ENCODE results near the gene OR9A4.

Gene OR9A4

GRCh38 chr7:141949021-141949420, 32.8 kb downstream of the OR9A4 start:
- no peak for DNase-seq

- no peak for DNase-seq
These were observed 33.3 kb downstream of the OR9A4 start for GRCh38 chr7:141949451-141949850.

GRCh38 chr7:141949911-141950310, 33.7 kb downstream of the OR9A4 start:
- DNase-seq = no peak

- DNase-seq = no peak
These were observed 34.6 kb downstream of the OR9A4 start for GRCh38 chr7:141950806-141951205.

GRCh38 chr7:141952461-141952860, 36.3 kb downstream of the OR9A4 start:
- no peak for DNase-seq

GRCh38 chr7:141954334-141954733, 38.1 kb downstream of the OR9A4 start:
- no peak for DNase-seq

- peak; percentile 8 for DNase-seq
These were observed 39.9 kb downstream of the OR9A4 start for GRCh38 chr7:141956084-141956483.

- DNase-seq = no peak
These were observed 44.7 kb downstream of the OR9A4 start for GRCh38 chr7:141960687-141961422.

All from hematopoietic multipotent progenitor cell treated with erythropoietin and hydrocortisone succinate and interleukin-3 and kit ligand, for 8 days (in vitro differentiated cells).